ENCODE data around the gene HSPA14. TPM values are rescaled to one million over a fixed set of nuclear protein-coding genes. Genes with fewer than 3 reads are reported as not detected.

HSPA14 gene
- polyA plus RNA-seq, 1 donor from 2014 or later, result 48.1 TPM

GRCh38 chr10:14904864-14905263 lies 66.8 kb downstream of the HSPA14 start:
- H3K36me3 ChIP-seq (ENCODE audit: insufficient read depth, low read length), result peaks cover 12% of the 10 kb centered on the region

GRCh38 chr10:14905890-14906289 lies 67.8 kb downstream of the HSPA14 start:
- Histone ChIP-seq H4K20me1 (ENCODE audit: insufficient read depth) (no peaks in the 10 kb centered on the region), H3K27me3 (ENCODE audit: insufficient read depth, low read depth, low read length) (no peaks in the 10 kb centered on the region), H3K9me3 (ENCODE audit: low read length) (no peaks in the 10 kb centered on the region), H3F3A (ENCODE audit: insufficient read depth, low read length, poor library complexity, severe bottlenecking) (no peaks in the 10 kb centered on the region), H3K79me2 (replicated peaks; ENCODE audit: insufficient read depth, low read length) (no peaks in the 10 kb centered on the region), H3K4me2 (ENCODE audit: low read length) (no peak overlapping the region), H3K36me3 (ENCODE audit: insufficient read depth, low read length) (peaks cover 13% of the 10 kb centered on the region), H3K27ac (ENCODE audit: low read length) (no peak overlapping the region), H3K9me2 (ENCODE audit: insufficient read depth, low read length) (no peaks in the 10 kb centered on the region), H3K4me3 (ENCODE audit: low read length) (no peak overlapping the region), H3K9ac (ENCODE audit: low read length) (no peak overlapping the region), H2AFZ (ENCODE audit: low read depth, low read length) (no peak overlapping the region)
- TF ChIP-seq EZH2 (IDR thresholded peaks at IDR 0.05; ENCODE audit: borderline replicate concordance, insufficient read depth, low read length, poor library complexity, severe bottlenecking) (no peak), MXI1 (conservative IDR thresholded peaks at IDR 0.05; ENCODE audit: poor library complexity, severe bottlenecking) (no peak), CTCF (IDR thresholded peaks at IDR 0.05; ENCODE audit: poor library complexity, severe bottlenecking) (no peak), RAD21 (conservative IDR thresholded peaks at IDR 0.05) (no peak), REST (IDR thresholded peaks at IDR 0.05; ENCODE audit: borderline replicate concordance) (no peak), TAF1 (IDR thresholded peaks at IDR 0.05; ENCODE audit: low read depth) (no peak)

More at GRCh38 chr10:14904864-14905263, 66.8 kb downstream of the HSPA14 start:
- no peak for TF ChIP-seq EZH2 (IDR thresholded peaks at IDR 0.05; ENCODE audit: borderline replicate concordance, insufficient read depth, low read length, poor library complexity, severe bottlenecking)
- no peak for TF ChIP-seq TAF1 (IDR thresholded peaks at IDR 0.05; ENCODE audit: low read depth)
- TF ChIP-seq EP300 (conservative IDR thresholded peaks at IDR 0.05; ENCODE audit: poor library complexity, severe bottlenecking), result no peak
- TF ChIP-seq RAD21 (conservative IDR thresholded peaks at IDR 0.05), result no peak
- TF ChIP-seq REST (IDR thresholded peaks at IDR 0.05; ENCODE audit: borderline replicate concordance), result no peak
- no peak for TF ChIP-seq CTCF (IDR thresholded peaks at IDR 0.05; ENCODE audit: poor library complexity, severe bottlenecking)
- TF ChIP-seq SMC3 (conservative IDR thresholded peaks at IDR 0.05; ENCODE audit: poor library complexity), result no peak
- no peak for TF ChIP-seq MXI1 (conservative IDR thresholded peaks at IDR 0.05; ENCODE audit: poor library complexity, severe bottlenecking)
- no peak for TF ChIP-seq POLR2AphosphoS5 (IDR thresholded peaks at IDR 0.05)
- no peak overlapping the region for H3K27ac ChIP-seq (ENCODE audit: low read length)
- no peak overlapping the region for H3K4me2 ChIP-seq (ENCODE audit: low read length)
- no peak overlapping the region for H3K4me3 ChIP-seq (ENCODE audit: low read length)
- no peaks in the 10 kb centered on the region for H3K27me3 ChIP-seq (ENCODE audit: insufficient read depth, low read depth, low read length)
- H3K9me3 ChIP-seq (ENCODE audit: low read length), result no peaks in the 10 kb centered on the region
- no peaks in the 10 kb centered on the region for H3K9me2 ChIP-seq (ENCODE audit: insufficient read depth, low read length)
- H3K9ac ChIP-seq (ENCODE audit: low read length), result no peak overlapping the region
- H3F3A ChIP-seq (ENCODE audit: insufficient read depth, low read length, poor library complexity, severe bottlenecking), result no peaks in the 10 kb centered on the region
- H4K20me1 ChIP-seq (ENCODE audit: insufficient read depth), result no peaks in the 10 kb centered on the region
- H3K79me2 ChIP-seq (replicated peaks; ENCODE audit: insufficient read depth, low read length), result no peaks in the 10 kb centered on the region
- no peak overlapping the region for H2AFZ ChIP-seq (ENCODE audit: low read depth, low read length)

Measured in neural cell (in vitro differentiated cells).